ENCODE measurements around the gene SUSD3. TPM values are rescaled to one million over a fixed set of nuclear protein-coding genes. Genes with fewer than 3 reads are reported as not detected.

Gene SUSD3
- total RNA-seq, 1 donor from 2014 or later = not detected

- Mint-ChIP-seq H3K9me3 (ENCODE audit: low read depth) (no peaks in the 10 kb centered on the region), H3K27me3 (ENCODE audit: low read depth) (no peaks in the 10 kb centered on the region), H3K36me3 (ENCODE audit: low read depth) (no peaks in the 10 kb centered on the region), H3K4me3 (ENCODE audit: unreplicated experiment) (no peak overlapping the region), H3K4me1 (ENCODE audit: low read depth) (peaks cover 11% of the 10 kb centered on the region), H3K27ac (ENCODE audit: unreplicated experiment) (no peak overlapping the region)
- TF ChIP-seq CTCF (IDR thresholded peaks at IDR 0.05) = no peak
- no peak for DNase-seq (ENCODE audit: low spot score)
These were observed 4.6 kb upstream of the SUSD3 start for GRCh38 chr9:93053781-93054331.

GRCh38 chr9:93054758-93055704, 3.5 kb upstream of the SUSD3 start:
- no peak for TF ChIP-seq CTCF (IDR thresholded peaks at IDR 0.05)
- DNase-seq (ENCODE audit: low spot score) = no peak
- Mint-ChIP-seq H3K4me1 (ENCODE audit: low read depth) (peaks cover 14% of the 10 kb centered on the region), H3K9me3 (ENCODE audit: low read depth) (no peaks in the 10 kb centered on the region), H3K27ac (ENCODE audit: unreplicated experiment) (no peak overlapping the region), H3K27me3 (ENCODE audit: low read depth) (peaks cover under 1% of the 10 kb centered on the region), H3K4me3 (ENCODE audit: unreplicated experiment) (no peak overlapping the region), H3K36me3 (ENCODE audit: low read depth) (no peaks in the 10 kb centered on the region)

- no peaks in the 10 kb centered on the region for H3K9me3 Mint-ChIP-seq (ENCODE audit: low read depth)
- H3K4me1 Mint-ChIP-seq (ENCODE audit: low read depth) = peaks cover 6% of the 10 kb centered on the region
- no peak for DNase-seq (ENCODE audit: low spot score)
- H3K36me3 Mint-ChIP-seq (ENCODE audit: low read depth) = no peaks in the 10 kb centered on the region
- H3K4me3 Mint-ChIP-seq (ENCODE audit: unreplicated experiment) = no peak overlapping the region
- TF ChIP-seq CTCF (IDR thresholded peaks at IDR 0.05) = no peak
- peaks cover 7% of the 10 kb centered on the region for H3K27me3 Mint-ChIP-seq (ENCODE audit: low read depth)
- H3K27ac Mint-ChIP-seq (ENCODE audit: unreplicated experiment) = no peak overlapping the region
These were observed 1.3 kb upstream of the SUSD3 start for GRCh38 chr9:93057042-93057702.

GRCh38 chr9:93057703-93058354, 672 bp upstream of the SUSD3 start:
- no peak for DNase-seq (ENCODE audit: low spot score)
- Mint-ChIP-seq H3K4me1 (ENCODE audit: low read depth) (peaks cover 6% of the 10 kb centered on the region), H3K27me3 (ENCODE audit: low read depth) (peaks cover 10% of the 10 kb centered on the region), H3K9me3 (ENCODE audit: low read depth) (no peaks in the 10 kb centered on the region), H3K36me3 (ENCODE audit: low read depth) (no peaks in the 10 kb centered on the region), H3K4me3 (ENCODE audit: unreplicated experiment) (no peak overlapping the region), H3K27ac (ENCODE audit: unreplicated experiment) (no peak overlapping the region)
- no peak for TF ChIP-seq CTCF (IDR thresholded peaks at IDR 0.05)
